IMR-90 (cell line): Measurements from ENCODE around the gene CES1.

Experiments used
- ELK1 ChIP-seq: fragments of 150-350 bp; IDR thresholded peaks from 2 replicates; pipeline ENCODE4 v1.6.1; 2016; ENCODE audit warnings: low read depth, mild to moderate bottlenecking, low read length, moderate library complexity, borderline replicate concordance
- FOS ChIP-seq: fragments of 150-350 bp; IDR thresholded peaks from 2 replicates; pipeline ENCODE4 v1.6.1; 2016; ENCODE audit warnings: low read depth, low read length
- MXI1 ChIP-seq: IDR thresholded peaks from 2 replicates; pipeline ENCODE4 v1.6.1; 2012; ENCODE audit warnings: low read depth, mild to moderate bottlenecking, low read length, moderate library complexity, borderline replicate concordance
- POLR2A ChIP-seq: IDR thresholded peaks from 2 replicates; pipeline ENCODE4 v1.6.1; 2012; ENCODE audit warnings: mild to moderate bottlenecking, low read depth, low read length
- RAD21 ChIP-seq: IDR thresholded peaks from 2 replicates; pipeline ENCODE4 v1.6.1; 2012; ENCODE audit warnings: low read length, improper control_type of control experiment
- RFX5 ChIP-seq: IDR thresholded peaks from 2 replicates; pipeline ENCODE4 v1.8.0; 2012; ENCODE audit warnings: low read depth, mild to moderate bottlenecking, low read length, moderate library complexity
- USF2 ChIP-seq: fragments of 150-350 bp; IDR thresholded peaks from 2 replicates; pipeline ENCODE4 v1.6.1; 2017; ENCODE audit warnings: mild to moderate bottlenecking, antibody characterized with exemption, low read length, low read depth
- TF ChIP-seq, protein P1 (sequence below): conservative IDR thresholded peaks from 2 replicates; pipeline ENCODE4 v1.5.1; 2012; ENCODE audit warnings: mild to moderate bottlenecking, low read depth, low read length, improper control_type of control experiment

DNA sequence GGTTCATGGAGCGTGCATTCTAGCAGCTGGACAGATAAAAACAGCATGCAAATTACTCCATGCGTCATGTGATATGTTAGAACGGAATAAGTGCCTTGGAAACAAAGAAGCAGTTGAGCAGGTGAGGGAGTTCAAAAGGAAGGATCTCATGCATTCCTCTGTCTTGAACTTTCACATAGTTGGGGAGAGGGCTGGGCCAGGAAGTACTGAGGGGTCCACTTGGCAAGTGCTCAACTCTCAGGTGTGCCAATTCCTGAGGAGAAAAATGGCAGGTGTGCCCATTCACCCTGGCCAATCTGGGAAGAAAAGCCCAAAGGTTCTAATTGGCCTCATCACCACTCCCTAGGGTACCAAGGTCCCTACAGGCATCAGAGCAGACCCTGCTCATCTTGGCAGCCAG, 67.7 kb downstream of the CES1 start:
- TF ChIP-seq MXI1 = no peak
- TF ChIP-seq, protein P1, sequence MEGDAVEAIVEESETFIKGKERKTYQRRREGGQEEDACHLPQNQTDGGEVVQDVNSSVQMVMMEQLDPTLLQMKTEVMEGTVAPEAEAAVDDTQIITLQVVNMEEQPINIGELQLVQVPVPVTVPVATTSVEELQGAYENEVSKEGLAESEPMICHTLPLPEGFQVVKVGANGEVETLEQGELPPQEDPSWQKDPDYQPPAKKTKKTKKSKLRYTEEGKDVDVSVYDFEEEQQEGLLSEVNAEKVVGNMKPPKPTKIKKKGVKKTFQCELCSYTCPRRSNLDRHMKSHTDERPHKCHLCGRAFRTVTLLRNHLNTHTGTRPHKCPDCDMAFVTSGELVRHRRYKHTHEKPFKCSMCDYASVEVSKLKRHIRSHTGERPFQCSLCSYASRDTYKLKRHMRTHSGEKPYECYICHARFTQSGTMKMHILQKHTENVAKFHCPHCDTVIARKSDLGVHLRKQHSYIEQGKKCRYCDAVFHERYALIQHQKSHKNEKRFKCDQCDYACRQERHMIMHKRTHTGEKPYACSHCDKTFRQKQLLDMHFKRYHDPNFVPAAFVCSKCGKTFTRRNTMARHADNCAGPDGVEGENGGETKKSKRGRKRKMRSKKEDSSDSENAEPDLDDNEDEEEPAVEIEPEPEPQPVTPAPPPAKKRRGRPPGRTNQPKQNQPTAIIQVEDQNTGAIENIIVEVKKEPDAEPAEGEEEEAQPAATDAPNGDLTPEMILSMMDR = no peak
- TF ChIP-seq POLR2A = no peak
- TF ChIP-seq USF2 = no peak
- TF ChIP-seq RFX5 = no peak
- TF ChIP-seq ELK1 = no peak
- no peak for TF ChIP-seq FOS
- TF ChIP-seq RAD21 = no peak
